Loucy (cell line): ENCODE results near the gene ZIC4.

ENCODE experiments used
- H2AFZ ChIP-seq: fragments of 200-600 bp; sonication (generic); 2 replicates; pipeline ENCODE4 v1.6.0; 2016; ENCODE audit warnings: antibody characterized with exemption, mild to moderate bottlenecking, low read length, moderate library complexity
- H3F3A ChIP-seq: fragments of 200-600 bp; 2 replicates; pipeline ENCODE4 v1.6.0; 2016; ENCODE audit warnings: antibody characterized with exemption, low read depth, mild to moderate bottlenecking
- H3K27me3 ChIP-seq: fragments of 200-600 bp; sonication (generic); 2 replicates; pipeline ENCODE4 v1.6.1; 2014; ENCODE audit warnings: low read length, mild to moderate bottlenecking; ENCODE audit not compliant: insufficient read depth, poor library complexity, severe bottlenecking
- H3K36me3 ChIP-seq: fragments of 200-600 bp; sonication (generic); 2 replicates; pipeline ENCODE4 v1.6.1; 2016; ENCODE audit warnings: low read length; ENCODE audit not compliant: insufficient read depth
- H3K4me1 ChIP-seq: fragments of 200-600 bp; sonication (generic); 2 replicates; pipeline ENCODE4 v1.5.1; 2014; ENCODE audit warnings: low read length, mild to moderate bottlenecking; ENCODE audit not compliant: insufficient read depth, poor library complexity, severe bottlenecking
- H3K4me2 ChIP-seq: fragments of 200-600 bp; sonication (generic); 2 replicates; pipeline ENCODE4 v1.6.0; 2014; ENCODE audit warnings: antibody characterized with exemption, low read length, low read depth, mild to moderate bottlenecking; ENCODE audit not compliant: poor library complexity, severe bottlenecking
- H3K4me3 ChIP-seq: fragments of 200-600 bp; sonication (generic); 2 replicates; pipeline ENCODE4 v1.5.1; 2014; ENCODE audit warnings: low read length, mild to moderate bottlenecking, mixed read lengths; ENCODE audit not compliant: poor library complexity, severe bottlenecking
- H3K79me2 ChIP-seq: fragments of 200-600 bp; sonication (generic); 2 replicates; pipeline ENCODE4 v1.6.1; 2014; ENCODE audit warnings: low read length; ENCODE audit not compliant: insufficient read depth
- H3K9ac ChIP-seq: fragments of 200-600 bp; sonication (generic); 2 replicates; pipeline ENCODE4 v1.6.0; 2014; ENCODE audit warnings: mild to moderate bottlenecking, low read depth, low read length, moderate library complexity; ENCODE audit not compliant: poor library complexity, severe bottlenecking
- H3K9me2 ChIP-seq: fragments of 200-600 bp; sonication (generic); replicated peaks from 2 replicates; pipeline ENCODE4 v1.6.1; 2016; ENCODE audit warnings: low read depth, low read length, mixed read lengths
- H3K9me3 ChIP-seq: fragments of 200-600 bp; sonication (generic); 2 replicates; pipeline ENCODE4 v1.6.1; 2014; ENCODE audit warnings: mild to moderate bottlenecking, antibody characterized with exemption, low read length, low read depth; ENCODE audit not compliant: insufficient read depth
- H4K20me1 ChIP-seq: fragments of 200-600 bp; sonication (generic); 2 replicates; pipeline ENCODE4 v1.6.0; 2014; ENCODE audit warnings: antibody characterized with exemption, low read length, mild to moderate bottlenecking; ENCODE audit not compliant: insufficient read depth, poor library complexity, severe bottlenecking
- CTCF ChIP-seq: fragments of 200-600 bp; sonication (generic); conservative IDR thresholded peaks from 2 replicates; pipeline ENCODE4 v1.5.1; 2014; ENCODE audit warnings: mild to moderate bottlenecking, antibody characterized with exemption, low read length
- EZH2phosphoT487 ChIP-seq: fragments of 200-600 bp; IDR thresholded peaks from 2 replicates; pipeline ENCODE4 v1.6.1; 2018; ENCODE audit warnings: antibody characterized with exemption, mild to moderate bottlenecking, moderate library complexity, borderline replicate concordance

ZIC4 gene

GRCh38 chr3:147373301-147373700 lies 33.0 kb downstream of the ZIC4 start:
- Histone ChIP-seq H3K9me3 (no peaks in the 10 kb centered on the region), H3K79me2 (no peaks in the 10 kb centered on the region), H3K9me2 (no peaks in the 10 kb centered on the region), H3K4me3 (no peak overlapping the region), H3K4me2 (no peak overlapping the region), H3K36me3 (no peaks in the 10 kb centered on the region), H3F3A (no peaks in the 10 kb centered on the region), H3K27me3 (peaks cover 10% of the 10 kb centered on the region), H2AFZ (no peak overlapping the region), H3K4me1 (no peaks in the 10 kb centered on the region), H3K9ac (no peak overlapping the region), H4K20me1 (no peaks in the 10 kb centered on the region)
- TF ChIP-seq EZH2phosphoT487 = no peak
- no peak for TF ChIP-seq CTCF

- Histone ChIP-seq H3K9me3 (no peaks in the 10 kb centered on the region), H3K9me2 (no peaks in the 10 kb centered on the region), H3K36me3 (no peaks in the 10 kb centered on the region), H3K4me1 (no peaks in the 10 kb centered on the region), H3K9ac (no peak overlapping the region), H2AFZ (no peak overlapping the region), H3F3A (no peaks in the 10 kb centered on the region), H3K4me2 (no peak overlapping the region), H3K79me2 (no peaks in the 10 kb centered on the region), H3K27me3 (peaks cover 17% of the 10 kb centered on the region), H3K4me3 (no peak overlapping the region), H4K20me1 (no peaks in the 10 kb centered on the region)
- no peak for TF ChIP-seq CTCF
- TF ChIP-seq EZH2phosphoT487 = no peak
Measured at GRCh38 chr3:147372525-147373027, 33.8 kb downstream of the ZIC4 start.

GRCh38 chr3:147371771-147372340 lies 34.5 kb downstream of the ZIC4 start:
- no peak overlapping the region for H3K4me2 ChIP-seq

More at GRCh38 chr3:147371771-147372340, 34.5 kb downstream of the ZIC4 start:
- no peaks in the 10 kb centered on the region for H3K9me3 ChIP-seq
- H2AFZ ChIP-seq = no peak overlapping the region
- H4K20me1 ChIP-seq = no peaks in the 10 kb centered on the region
- no peaks in the 10 kb centered on the region for H3K36me3 ChIP-seq
- TF ChIP-seq CTCF = no peak
- no peak for TF ChIP-seq EZH2phosphoT487
- no peaks in the 10 kb centered on the region for H3K79me2 ChIP-seq
- no peak overlapping the region for H3K4me3 ChIP-seq
- H3K4me1 ChIP-seq = no peaks in the 10 kb centered on the region
- peaks cover 17% of the 10 kb centered on the region for H3K27me3 ChIP-seq
- H3K9ac ChIP-seq = no peak overlapping the region
- H3F3A ChIP-seq = no peaks in the 10 kb centered on the region
- H3K9me2 ChIP-seq = no peaks in the 10 kb centered on the region
